ENCODE measurements around the gene SLC6A9.

SLC6A9 gene

DNA sequence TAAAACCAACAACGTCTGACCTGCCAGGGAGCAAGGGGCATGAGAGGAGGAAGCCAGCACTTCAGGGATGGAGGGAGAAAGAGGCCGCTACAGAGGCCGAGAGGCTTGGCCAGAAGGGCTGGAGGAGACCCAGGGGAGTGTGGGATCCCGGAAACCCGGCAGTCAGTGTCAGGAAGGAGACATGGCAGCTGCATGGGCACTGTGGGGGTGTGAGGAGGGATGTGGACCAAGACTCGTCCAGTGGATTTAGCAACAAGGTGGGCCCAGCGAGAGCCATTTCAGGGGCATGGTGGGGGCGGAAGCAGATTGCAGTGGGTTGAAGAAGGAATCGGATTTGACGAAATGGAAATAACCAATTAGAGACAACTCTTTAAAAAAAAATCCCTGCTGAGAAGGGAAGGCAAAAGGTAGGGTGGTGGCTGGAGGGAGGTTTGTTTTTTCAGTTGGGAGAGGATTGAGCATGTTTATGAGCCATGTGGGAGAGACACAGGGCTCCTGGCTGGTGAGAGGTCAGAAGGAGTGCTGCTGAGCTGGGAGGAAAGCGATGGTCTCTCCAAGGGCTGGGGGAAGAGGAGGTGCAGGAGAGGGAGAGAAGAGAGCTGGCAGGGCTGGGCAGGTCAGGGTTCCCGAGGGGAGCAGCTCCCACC, 47.9 kb downstream of the SLC6A9 start:
- DNase-seq (ENCODE audit: low read depth): no peak

DNA sequence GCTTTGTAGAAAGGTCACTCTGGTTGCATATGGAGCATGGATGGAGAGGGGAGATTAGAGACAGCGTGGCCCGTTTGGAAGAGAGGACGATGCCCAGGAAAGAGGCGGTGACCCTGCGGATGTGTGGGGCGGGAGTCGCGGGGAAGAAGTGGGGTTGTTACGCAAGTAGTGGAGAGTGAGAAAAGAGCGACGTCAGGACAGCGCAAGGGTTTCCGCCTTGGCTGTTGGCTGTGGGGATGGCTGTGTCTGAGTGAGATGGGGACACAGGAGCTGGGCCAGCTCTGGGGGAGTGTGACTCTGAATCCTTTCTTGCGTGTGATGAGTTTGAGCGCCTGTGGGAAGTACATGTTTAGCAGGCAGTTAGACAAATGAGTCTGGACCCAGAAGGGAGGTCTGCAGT, 48.5 kb downstream of the SLC6A9 start:
- DNase-seq (ENCODE audit: low read depth): no peak

DNA sequence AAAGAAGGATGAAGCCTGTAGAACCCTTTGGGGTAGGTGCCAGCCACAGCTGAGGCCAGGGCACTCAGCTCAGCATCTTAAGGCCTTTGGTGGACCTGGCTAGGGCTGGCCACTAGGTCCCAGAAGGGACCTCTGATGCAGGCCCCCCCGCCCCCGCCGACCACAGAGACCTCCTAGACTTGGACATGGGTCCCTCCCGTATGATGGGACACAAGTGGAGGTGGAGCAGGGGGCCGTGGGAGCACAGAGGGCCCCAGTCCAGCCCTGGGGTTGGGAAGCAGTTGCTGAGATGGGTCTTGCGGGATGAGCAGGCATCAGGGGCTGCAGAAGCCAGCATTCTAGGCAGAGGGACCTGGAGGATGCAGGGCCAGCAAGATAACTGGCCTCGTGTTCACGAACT, 49.0 kb downstream of the SLC6A9 start:
- DNase-seq (ENCODE audit: low read depth): no peak

DNA sequence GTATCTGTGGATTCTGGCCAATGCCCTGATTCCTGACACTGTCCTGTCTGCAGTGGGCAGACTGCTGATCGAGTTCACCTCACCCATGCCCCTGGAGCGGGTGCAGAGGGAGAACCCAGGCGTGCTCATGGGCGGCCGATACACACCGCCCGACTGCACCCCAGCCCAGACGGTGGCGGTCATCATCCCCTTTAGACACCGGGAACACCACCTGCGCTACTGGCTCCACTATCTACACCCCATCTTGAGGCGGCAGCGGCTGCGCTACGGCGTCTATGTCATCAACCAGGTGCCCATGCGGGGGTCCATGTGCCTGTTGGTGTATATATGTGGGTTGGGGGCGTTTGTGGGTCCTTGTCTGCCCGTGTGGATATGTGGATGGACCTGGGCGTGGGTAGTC, 49.6 kb downstream of the SLC6A9 start:
- DNase-seq (ENCODE audit: low read depth): no peak

DNA sequence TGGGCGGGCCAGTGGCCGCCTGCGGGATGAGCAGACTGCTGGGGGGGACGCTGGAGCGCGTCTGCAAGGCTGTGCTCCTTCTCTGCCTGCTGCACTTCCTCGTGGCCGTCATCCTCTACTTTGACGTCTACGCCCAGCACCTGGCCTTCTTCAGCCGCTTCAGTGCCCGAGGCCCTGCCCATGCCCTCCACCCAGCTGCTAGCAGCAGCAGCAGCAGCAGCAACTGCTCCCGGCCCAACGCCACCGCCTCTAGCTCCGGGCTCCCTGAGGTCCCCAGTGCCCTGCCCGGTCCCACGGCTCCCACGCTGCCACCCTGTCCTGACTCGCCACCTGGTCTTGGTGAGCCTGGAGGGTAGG, 50.1 kb downstream of the SLC6A9 start:
- DNase-seq (ENCODE audit: low read depth): no peak

DNA sequence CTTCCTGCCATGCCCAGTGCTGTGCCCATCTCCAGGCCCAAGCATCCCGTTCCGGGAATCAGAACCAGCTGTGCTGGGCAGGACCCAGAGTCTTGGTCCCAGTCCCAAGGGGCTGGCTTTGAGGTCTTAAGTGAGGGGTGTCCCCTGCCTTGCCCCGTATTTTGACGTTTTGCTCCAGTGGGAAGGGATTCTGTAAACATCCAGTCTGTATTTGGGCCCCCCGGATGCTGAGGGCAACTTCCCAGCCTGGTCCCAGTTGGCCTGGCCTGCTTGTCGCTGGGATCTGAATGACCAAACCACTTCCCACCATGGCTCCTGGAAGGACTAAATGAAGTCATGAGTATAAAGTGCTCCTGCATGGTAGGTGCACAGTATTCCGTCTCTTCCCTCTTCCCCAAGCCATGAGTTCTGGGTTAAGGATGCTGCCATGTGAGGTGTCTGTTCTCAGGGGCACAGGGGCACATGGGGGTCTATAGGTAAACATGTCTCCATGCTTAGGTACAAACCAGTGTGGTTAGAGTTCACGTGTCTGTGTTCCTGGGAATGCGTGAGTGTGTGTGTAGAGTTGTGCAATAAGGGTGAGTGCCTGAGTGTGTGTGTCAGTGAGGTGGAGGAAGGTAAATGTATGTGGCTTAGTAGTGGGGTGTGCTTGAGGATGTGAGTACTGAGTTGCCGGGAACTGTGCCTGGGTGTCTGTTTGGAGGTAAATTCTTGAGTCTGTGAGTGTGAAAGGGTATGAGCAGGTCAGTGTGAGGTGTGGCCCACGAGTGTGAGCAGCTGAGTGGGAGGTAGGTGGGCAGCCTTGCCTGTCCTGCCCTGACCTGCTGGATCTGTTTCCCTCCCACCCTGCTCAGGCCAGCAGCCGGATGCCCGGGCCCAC, 50.8 kb downstream of the SLC6A9 start:
- no peak for DNase-seq (ENCODE audit: low read depth)

DNA sequence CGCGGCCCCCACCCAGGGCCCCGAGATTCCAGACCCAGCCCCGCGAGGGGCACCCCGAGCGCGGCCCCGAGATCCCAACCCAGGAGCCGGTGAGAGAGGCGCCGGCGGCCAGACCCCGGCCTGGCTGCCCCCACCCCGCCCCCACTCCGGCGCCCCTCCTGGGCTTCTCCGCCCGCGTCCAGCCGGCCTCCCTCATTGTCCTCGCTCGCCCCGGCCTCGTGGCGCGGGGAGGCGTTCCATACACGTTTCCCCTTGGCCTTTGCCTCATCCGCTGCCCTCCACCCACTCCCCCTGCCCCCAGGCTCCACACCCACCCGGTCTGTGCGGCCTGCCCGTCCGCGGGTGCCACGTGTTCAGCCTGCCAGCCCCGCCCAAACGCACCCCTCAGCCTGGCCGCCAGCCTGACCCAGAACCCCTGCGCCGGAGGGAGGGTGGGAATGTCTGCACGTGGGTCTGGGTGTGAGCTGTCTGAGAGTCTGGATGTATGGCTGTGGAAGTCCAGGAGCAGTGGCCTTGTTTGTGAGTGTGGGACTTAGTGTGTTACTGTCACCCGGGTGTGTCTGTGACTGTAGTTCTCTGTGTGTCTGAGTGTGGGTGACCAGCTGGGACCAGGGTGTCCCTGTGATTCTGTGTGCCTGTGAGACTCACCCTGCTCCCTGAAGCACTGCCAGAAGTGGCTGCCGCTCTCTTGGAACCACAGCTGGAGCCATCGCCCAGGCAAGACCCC, 51.6 kb downstream of the SLC6A9 start:
- DNase-seq (ENCODE audit: low read depth): no peak

DNA sequence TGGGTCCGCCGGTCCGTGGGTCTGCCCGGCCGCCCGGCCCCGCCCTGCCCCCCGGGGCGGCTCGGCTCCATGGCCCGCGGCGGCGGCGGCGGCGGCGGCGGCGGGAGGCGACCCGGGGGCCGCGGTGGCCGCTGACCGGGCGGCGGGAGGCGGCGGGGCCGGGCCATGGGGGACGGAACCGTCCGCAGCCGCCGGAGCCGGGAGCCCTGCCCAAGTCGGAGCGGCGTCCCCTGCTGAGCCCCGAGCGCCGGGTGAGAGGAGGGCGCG, 52.1 kb downstream of the SLC6A9 start:
- DNase-seq (ENCODE audit: low read depth): no peak

DNA sequence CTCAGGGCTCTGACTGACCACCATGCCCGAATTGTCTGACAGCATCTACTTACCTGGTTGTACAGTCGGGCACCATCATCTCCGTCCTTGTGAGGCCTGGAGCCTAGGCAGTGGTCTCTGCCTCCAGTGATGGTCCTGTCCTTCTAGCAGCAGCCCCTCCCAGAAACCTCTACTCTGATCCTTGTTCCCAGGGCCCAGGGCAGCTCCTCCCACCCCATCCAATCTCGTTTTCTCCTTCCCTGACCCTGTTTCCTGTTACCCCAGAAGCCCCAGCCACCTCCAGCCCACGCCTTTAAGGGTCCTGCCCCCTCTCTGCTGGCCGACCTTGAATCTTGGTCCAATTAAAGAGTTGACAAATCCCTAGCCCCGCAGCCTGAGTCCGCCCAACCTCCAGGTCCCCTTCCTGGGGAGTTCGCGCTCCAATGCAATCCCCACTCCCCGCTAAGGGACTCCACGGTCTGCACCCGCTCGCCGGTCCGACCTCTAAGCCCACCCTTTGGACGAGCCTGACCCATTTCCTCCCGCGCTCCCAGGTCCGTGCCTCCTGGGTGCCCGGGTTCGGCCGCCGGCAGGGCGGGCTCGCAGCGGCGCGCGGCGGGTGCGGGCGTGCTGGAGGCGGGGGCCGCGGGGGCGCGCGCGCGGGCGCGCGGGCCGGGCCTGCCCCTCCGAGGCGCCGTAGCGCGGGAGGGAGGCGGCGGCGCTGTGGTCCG, 52.6 kb downstream of the SLC6A9 start, which contains the start of gene B4GALT2:
Gene B4GALT2 (plus strand): TSS at position 660 of the 710 bp plus-strand sequence. CDS start 1,951 bp downstream, outside the sequence.
- DNase-seq (ENCODE audit: low read depth): no peak

DNA sequence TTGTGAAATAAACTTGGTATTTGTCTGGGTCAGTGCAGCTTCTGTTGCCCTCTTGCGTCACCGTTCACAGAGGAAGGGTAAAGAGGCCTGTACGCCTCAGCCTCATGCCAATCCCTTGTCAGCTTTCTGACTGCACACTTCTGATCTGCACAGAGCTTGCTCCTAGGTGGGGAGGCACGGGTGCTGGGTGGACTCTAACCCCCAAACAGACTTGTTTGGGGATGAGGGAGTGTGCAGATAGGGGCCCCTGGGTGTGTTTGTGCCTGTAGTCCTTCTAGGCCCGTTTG, 53.1 kb downstream of the SLC6A9 start:
- no peak for DNase-seq (ENCODE audit: low read depth)

DNA sequence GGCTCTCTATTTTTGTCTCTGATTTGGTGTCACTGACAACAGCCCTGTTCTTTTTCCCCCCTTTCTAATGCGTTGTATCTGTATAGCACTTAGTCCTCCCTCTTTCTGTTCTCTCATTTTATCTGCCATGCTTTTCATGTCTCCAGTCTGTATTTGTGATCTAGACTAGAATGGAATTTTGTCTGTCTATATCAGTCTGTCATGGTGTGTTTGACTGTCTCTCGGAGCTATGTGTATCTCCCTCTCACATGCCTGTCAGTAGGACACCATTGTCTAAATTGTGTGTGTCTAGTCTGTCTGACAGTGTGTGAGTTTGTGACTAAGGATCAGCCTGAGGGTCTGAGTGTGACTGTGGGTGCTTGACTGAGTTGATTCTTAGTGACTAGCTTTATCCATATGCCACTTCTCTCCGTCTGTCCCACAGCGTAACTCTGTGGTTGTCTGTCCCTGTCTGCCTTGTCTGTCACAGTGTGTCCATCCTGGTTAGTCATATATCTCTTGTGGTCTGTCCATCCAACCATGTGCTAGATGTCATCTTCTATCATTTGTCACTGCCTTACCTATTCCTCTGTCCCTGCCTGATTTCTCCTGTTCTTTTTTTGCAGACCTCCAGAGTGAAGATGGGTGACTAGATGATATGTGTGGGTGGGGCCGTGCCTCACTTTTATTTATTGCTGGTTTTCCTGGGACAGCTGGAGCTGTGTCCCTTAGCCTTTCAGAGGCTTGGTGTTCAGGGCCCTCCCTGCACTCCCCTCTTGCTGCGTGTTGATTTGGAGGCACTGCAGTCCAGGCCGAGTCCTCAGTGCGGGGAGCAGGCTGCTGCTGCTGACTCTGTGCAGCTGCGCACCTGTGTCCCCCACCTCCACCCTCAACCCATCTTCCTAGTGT, 53.6 kb downstream of the SLC6A9 start:
- DNase-seq (ENCODE audit: low read depth): no peak

DNA sequence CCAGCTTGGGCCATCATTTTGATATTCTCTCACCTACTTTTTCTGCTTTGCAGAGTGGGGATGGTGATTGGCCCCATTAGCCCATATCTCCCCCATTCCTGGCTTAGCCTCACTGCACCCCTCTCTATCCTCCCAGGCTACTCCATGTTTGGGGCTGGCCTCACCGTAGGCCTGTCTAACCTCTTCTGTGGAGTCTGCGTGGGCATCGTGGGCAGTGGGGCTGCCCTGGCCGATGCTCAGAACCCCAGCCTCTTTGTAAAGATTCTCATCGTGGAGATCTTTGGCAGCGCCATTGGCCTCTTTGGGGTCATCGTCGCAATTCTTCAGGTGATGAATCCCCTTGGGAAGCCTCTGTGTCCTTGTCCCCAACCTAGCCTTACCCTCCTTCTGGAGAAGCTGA, 54.4 kb downstream of the SLC6A9 start:
- DNase-seq (ENCODE audit: low read depth): no peak

DNA sequence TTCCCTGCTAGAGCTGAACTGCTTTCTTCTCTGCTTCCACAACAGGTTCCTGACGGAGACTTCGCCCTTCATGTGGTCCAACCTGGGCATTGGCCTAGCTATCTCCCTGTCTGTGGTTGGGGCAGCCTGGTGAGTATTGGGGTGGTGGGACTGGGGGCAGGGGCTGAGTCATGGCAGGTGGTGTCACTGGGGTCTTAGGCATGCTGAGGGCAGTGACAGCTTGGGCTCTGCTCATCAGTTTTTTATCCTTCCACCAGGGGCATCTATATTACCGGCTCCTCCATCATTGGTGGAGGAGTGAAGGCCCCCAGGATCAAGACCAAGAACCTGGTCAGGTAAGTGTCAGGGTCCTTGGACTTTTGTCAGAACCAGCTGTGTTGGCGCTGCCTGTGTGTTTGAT, 55.2 kb downstream of the SLC6A9 start:
- DNase-seq (ENCODE audit: low read depth): no peak

DNA sequence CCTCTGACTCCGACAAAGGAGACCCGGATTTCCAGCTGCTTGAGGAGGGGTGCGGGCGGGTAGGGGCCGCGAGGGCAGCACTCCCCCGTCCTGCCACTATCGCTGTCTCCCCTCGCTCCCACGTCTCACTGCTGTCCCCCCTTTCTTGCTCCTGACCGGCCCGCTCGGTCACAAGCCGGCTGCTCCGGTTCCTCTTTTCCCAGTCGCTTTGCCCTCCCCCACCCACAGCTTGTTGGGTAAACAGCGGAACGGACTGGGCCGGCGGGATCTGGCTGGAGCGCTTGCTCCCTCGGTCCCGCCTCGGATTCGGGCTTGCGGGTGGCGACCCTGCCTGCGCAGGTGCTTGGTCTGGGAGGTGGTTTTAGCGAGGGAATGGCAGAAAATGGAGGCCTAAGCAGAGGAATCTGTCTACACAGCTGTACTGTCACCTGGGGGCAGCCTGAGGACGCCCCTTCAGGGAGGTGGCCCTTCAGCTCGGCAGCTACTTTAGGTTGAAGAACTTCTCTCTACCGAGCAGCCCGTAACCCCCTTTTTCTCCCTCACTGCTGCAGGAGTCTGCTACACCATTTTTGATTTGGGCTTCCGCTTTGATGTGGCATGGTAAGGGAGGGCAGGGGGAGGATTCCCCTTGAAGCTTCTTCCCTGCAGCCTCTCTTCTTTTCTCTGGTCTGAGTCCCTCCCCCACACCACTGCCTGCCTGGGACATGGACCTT, 55.9 kb downstream of the SLC6A9 start:
- DNase-seq (ENCODE audit: low read depth): no peak

DNA sequence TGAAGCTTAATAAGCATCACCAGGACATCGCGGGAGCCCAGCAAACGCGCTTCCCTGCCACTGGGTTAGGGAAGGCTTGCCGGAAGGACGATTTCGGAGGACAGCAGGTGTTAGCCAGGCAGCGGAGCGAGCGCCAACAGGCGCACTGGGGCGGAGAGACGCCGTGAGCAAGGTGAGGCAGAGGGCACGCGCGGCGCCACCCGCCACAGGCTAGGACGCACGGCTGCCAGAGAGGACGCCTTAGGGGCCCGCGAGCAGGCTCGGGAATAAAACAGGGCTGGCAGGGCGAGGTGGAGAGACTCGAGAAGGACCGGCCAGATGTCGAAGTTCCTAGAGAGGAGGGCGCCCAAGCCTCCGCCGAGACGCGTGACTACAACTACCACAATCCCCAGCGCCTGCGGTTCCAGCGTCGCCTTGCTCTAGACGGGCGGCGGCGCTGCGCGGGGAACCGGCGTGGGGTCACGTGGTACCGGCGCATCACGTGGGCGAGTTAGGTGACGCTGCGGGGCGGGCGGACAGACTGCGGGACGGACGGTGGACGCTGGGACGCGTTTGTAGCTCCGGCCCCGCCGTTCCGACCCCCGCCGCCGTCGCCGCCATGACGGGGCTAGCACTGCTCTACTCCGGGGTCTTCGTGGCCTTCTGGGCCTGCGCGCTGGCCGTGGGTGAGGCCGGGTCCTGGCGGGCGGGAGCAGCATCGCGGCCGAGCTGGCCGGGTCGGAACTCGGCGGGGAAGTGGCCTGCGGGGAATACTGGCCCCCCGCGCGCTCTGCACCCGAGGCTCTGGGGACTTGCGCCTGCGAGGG, 56.6 kb downstream of the SLC6A9 start, which contains the start of gene ATP6V0B:
Gene ATP6V0B (plus strand): TSS at position 518 of the 806 bp plus-strand sequence. CDS start 81 bp downstream, at position 599.
- DNase-seq (ENCODE audit: low read depth): peak; percentile 90

DNA sequence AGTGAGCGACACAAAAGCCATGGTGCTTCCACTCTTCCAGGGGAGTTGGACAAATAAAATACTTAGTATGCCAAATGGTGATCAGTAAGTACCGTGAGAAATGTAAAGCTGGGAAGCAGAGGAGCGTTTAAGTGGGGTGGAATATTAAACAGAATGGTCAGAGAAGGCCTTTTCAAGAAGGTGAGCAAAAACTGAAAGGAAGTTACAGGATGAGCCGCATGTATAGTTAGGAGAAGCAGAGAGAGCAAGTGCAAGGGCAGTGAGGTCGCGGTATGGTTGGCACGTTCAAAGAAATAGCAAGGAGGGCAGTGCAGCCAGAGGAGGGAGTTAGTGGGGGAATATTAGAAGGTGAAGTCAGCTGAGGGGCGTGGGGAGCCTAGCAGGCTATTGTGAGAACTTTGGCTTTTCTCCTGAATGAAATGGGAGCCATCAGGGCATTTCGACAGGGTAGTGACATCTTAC, 57.2 kb downstream of the SLC6A9 start:
- no peak for DNase-seq (ENCODE audit: low read depth)

DNA sequence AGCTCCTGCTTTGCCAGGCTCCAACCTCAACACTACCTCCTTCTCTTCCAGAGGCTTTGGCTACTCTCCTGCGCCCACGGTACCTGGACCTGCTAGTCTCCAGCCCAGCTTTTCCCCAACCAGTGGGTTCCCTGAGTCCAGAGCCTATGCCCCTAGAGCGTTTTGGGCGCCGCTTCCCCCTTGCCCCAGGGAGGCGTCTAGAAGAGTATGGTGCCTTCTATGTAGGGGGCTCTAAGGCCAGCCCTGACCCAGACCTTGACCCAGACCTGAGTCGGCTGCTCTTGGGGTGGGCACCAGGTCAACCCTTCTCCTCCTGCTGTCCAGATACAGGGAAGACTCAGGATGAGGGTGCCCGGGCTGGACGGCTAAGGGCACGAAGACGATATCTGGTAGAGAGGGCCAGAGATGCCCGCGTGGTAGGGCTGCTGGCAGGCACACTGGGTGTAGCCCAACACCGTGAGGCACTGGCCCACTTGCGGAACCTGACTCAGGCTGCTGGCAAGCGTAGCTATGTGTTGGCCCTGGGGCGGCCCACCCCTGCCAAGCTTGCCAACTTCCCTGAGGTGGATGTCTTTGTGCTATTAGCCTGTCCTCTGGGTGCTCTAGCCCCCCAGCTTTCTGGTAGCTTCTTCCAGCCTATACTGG, 59.8 kb downstream of the SLC6A9 start:
- DNase-seq (ENCODE audit: low read depth): no peak

DNA sequence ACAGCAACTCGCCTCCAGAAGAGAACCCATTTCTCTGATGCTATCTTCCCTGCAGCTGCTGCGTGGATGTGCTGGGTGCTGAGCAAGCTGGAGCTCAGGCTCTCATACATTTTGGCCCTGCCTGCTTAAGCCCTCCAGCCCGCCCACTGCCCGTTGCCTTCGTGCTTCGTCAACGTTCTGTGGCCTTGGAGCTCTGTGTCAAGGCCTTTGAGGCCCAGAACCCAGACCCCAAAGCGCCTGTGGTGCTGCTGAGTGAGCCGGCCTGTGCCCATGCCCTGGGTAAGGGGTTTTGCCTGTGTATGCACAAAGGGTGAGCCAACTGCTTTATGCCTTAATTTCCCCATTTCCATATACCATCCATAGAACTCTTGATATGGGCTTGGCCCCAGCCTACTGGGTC, 60.4 kb downstream of the SLC6A9 start:
- DNase-seq (ENCODE audit: low read depth): no peak

DNA sequence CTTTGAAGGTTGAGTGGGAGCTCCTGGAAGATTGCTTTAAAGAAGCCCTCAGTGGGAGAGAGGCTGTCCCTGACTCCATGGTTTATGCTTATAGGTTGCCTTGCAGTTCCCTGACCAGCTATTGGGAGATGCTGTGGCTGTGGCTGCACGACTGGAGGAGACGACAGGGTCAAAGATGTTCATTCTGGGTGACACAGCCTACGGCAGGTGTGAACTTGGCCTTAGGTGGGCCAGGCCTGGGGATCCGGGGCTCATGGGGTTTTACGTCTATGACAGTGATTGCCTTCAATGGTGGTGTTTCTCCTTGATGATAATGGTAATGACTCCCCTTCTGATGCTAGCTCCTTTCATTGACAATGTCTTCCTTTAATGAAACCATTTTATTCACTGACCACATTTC, 60.8 kb downstream of the SLC6A9 start:
- no peak for DNase-seq (ENCODE audit: low read depth)

Data from stimulated activated CD8-positive, alpha-beta memory T cell treated with anti-CD3 and anti-CD28 coated beads, Interleukin-15, amount 100 ng/mL, for 1 hour (primary cell).